Fibroblast of villous mesenchyme (primary cell): ENCODE results near the gene KLF11. TPM values are rescaled to one million over a fixed set of nuclear protein-coding genes. Genes with fewer than 3 reads are reported as not detected.
"Not testable (repeated sequence)": the region's sequence is repeated elsewhere in the genome, so short reads cannot be mapped to it uniquely, and the experiment has no call there.

ENCODE experiments used
- DNase-seq: peaks from one replicate; pipeline ENCODE4 v3.0.0-alpha.2; 2010; ENCODE audit warnings: low read depth
- H3K4me3 ChIP-seq: 2 replicates; pipeline ENCODE4 v1.5.1; 2011; ENCODE audit warnings: low read depth, mild to moderate bottlenecking, low read length
- CTCF ChIP-seq: IDR thresholded peaks from 2 replicates; pipeline ENCODE4 v1.5.1; 2012; ENCODE audit warnings: low read depth, mild to moderate bottlenecking, low read length; ENCODE audit not compliant: insufficient read depth
- total RNA-seq: library from RNA; depleted of rRNA; stranded (reverse); fragments of >200 nt; gene quantifications from 2 replicates; pipeline ENCODE4 v1.2.3, GENCODE V29; 2012

KLF11 gene
- total RNA-seq, 1 donor = 6.9 TPM

- TF ChIP-seq CTCF = no peak
- DNase-seq = no peak
Observed at GRCh38 chr2:10014418-10015190, 28.7 kb upstream of the KLF11 start.

GRCh38 chr2:10015376-10015989 is 27.9 kb upstream of the KLF11 start:
- not testable (repeated sequence) for H3K4me3 ChIP-seq, DNase-seq

More at GRCh38 chr2:10014418-10015190, 28.7 kb upstream of the KLF11 start:
- no peak overlapping the region for H3K4me3 ChIP-seq

GRCh38 chr2:10016001-10016801 is 27.1 kb upstream of the KLF11 start:
- no peak overlapping the region for H3K4me3 ChIP-seq
- DNase-seq = no peak
- no peak for TF ChIP-seq CTCF

- H3K4me3 ChIP-seq = no peak overlapping the region
- TF ChIP-seq CTCF = no peak
- no peak for DNase-seq
Observed at GRCh38 chr2:10016802-10017258, 26.5 kb upstream of the KLF11 start.

- no peak overlapping the region for H3K4me3 ChIP-seq
- no peak for DNase-seq
- TF ChIP-seq CTCF = no peak
Observed at GRCh38 chr2:10017313-10017941, 25.9 kb upstream of the KLF11 start.

- H3K4me3 ChIP-seq = no peak overlapping the region
- DNase-seq = peak; percentile 93
- no peak for TF ChIP-seq CTCF
Observed at GRCh38 chr2:10019174-10019573, 24.2 kb upstream of the KLF11 start.
